ENCODE data around the gene TRIM3.

DNA sequence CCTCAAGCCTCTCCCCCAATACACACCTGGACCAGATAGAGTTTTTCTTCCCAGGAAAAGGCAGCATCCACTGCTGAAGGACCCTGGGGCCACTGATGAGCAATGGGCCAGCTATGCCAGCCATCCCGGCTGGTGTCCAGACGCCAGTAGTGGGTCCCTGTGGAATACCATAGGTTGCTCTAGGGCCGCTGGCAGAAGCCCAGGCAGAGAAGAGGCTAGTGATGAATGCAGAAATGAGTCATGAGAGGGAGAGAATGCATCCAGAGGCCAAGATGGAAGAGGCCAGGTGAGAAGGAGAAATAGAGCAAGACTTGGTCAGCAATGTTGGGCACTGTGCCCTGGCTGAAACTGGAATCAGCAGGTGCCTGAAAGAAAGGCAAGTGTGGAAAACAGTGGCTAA lies 41.9 kb downstream of the TRIM3 start:
- no peak for TF ChIP-seq EZH2 (IDR thresholded peaks at IDR 0.05)
- TF ChIP-seq POLR2AphosphoS5 (IDR thresholded peaks at IDR 0.05; ENCODE audit: borderline replicate concordance, low read depth, low read length), result no peak
- no peak for TF ChIP-seq FOXP2 (optimal IDR thresholded peaks at IDR 0.05; ENCODE audit: control extremely low read depth, extremely low read length, insufficient read depth)
